Neural cell (in vitro differentiated cells): ENCODE measurements around the gene DENND5B.

ENCODE experiments used
- SMC3 ChIP-seq: fragments of 450-650 bp; conservative IDR thresholded peaks from 2 replicates; pipeline ENCODE4 v1.6.1; 2014; ENCODE audit warnings: antibody characterized with exemption, mild to moderate bottlenecking, moderate library complexity; ENCODE audit not compliant: poor library complexity
- TF ChIP-seq, protein P1 (sequence below): IDR thresholded peaks from 2 replicates; pipeline ENCODE4 v1.6.1; 2012; ENCODE audit warnings: borderline replicate concordance
- TF ChIP-seq, protein P2 (sequence below): fragments of 450-650 bp; IDR thresholded peaks from 2 replicates; pipeline ENCODE4 v1.5.1; 2014; ENCODE audit warnings: antibody characterized with exemption, mild to moderate bottlenecking, moderate library complexity; ENCODE audit not compliant: poor library complexity, severe bottlenecking

- TF ChIP-seq, protein P1, sequence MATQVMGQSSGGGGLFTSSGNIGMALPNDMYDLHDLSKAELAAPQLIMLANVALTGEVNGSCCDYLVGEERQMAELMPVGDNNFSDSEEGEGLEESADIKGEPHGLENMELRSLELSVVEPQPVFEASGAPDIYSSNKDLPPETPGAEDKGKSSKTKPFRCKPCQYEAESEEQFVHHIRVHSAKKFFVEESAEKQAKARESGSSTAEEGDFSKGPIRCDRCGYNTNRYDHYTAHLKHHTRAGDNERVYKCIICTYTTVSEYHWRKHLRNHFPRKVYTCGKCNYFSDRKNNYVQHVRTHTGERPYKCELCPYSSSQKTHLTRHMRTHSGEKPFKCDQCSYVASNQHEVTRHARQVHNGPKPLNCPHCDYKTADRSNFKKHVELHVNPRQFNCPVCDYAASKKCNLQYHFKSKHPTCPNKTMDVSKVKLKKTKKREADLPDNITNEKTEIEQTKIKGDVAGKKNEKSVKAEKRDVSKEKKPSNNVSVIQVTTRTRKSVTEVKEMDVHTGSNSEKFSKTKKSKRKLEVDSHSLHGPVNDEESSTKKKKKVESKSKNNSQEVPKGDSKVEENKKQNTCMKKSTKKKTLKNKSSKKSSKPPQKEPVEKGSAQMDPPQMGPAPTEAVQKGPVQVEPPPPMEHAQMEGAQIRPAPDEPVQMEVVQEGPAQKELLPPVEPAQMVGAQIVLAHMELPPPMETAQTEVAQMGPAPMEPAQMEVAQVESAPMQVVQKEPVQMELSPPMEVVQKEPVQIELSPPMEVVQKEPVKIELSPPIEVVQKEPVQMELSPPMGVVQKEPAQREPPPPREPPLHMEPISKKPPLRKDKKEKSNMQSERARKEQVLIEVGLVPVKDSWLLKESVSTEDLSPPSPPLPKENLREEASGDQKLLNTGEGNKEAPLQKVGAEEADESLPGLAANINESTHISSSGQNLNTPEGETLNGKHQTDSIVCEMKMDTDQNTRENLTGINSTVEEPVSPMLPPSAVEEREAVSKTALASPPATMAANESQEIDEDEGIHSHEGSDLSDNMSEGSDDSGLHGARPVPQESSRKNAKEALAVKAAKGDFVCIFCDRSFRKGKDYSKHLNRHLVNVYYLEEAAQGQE = no peak
- TF ChIP-seq, protein P2, sequence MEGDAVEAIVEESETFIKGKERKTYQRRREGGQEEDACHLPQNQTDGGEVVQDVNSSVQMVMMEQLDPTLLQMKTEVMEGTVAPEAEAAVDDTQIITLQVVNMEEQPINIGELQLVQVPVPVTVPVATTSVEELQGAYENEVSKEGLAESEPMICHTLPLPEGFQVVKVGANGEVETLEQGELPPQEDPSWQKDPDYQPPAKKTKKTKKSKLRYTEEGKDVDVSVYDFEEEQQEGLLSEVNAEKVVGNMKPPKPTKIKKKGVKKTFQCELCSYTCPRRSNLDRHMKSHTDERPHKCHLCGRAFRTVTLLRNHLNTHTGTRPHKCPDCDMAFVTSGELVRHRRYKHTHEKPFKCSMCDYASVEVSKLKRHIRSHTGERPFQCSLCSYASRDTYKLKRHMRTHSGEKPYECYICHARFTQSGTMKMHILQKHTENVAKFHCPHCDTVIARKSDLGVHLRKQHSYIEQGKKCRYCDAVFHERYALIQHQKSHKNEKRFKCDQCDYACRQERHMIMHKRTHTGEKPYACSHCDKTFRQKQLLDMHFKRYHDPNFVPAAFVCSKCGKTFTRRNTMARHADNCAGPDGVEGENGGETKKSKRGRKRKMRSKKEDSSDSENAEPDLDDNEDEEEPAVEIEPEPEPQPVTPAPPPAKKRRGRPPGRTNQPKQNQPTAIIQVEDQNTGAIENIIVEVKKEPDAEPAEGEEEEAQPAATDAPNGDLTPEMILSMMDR = no peak
- TF ChIP-seq SMC3 = no peak
Observed at GRCh38 chr12:31557707-31558106, 33.2 kb downstream of the DENND5B start.
